DMS153 (cell line): Measurements from ENCODE around the gene SFMBT2.
"Not testable (repeated sequence)": the region's sequence is repeated elsewhere in the genome, so short reads cannot be mapped to it uniquely, and the experiment has no call there.

Experiments used
- DNase-seq: peaks from one replicate; lab custom pipeline; 2025; lab: John Stamatoyannopoulos, UW

Gene SFMBT2

GRCh38 chr10:7225133-7225532 lies 185.7 kb downstream of the SFMBT2 start:
- no peak for DNase-seq

- DNase-seq: no peak
Measured at GRCh38 chr10:7218968-7219367, 191.9 kb downstream of the SFMBT2 start.

- not testable (repeated sequence) for DNase-seq
Measured at GRCh38 chr10:7212696-7213095, 198.1 kb downstream of the SFMBT2 start.

GRCh38 chr10:7211857-7212577 lies 198.8 kb downstream of the SFMBT2 start:
- DNase-seq: no peak

- DNase-seq: no peak
Measured at GRCh38 chr10:7210516-7210915, 200.3 kb downstream of the SFMBT2 start.

GRCh38 chr10:7209458-7209857 lies 201.4 kb downstream of the SFMBT2 start:
- DNase-seq: no peak

GRCh38 chr10:7206412-7207100 lies 204.3 kb downstream of the SFMBT2 start:
- no peak for DNase-seq

GRCh38 chr10:7205656-7206055 lies 205.2 kb downstream of the SFMBT2 start:
- no peak for DNase-seq

GRCh38 chr10:7202793-7203355 lies 208.0 kb downstream of the SFMBT2 start:
- no peak for DNase-seq

GRCh38 chr10:7199152-7199760 lies 211.6 kb downstream of the SFMBT2 start:
- no peak for DNase-seq

- DNase-seq: no peak
Measured at GRCh38 chr10:7196284-7196683, 214.6 kb downstream of the SFMBT2 start.

- DNase-seq: no peak
Measured at GRCh38 chr10:7195118-7195517, 215.7 kb downstream of the SFMBT2 start.

- no peak for DNase-seq
Measured at GRCh38 chr10:7194571-7194970, 216.3 kb downstream of the SFMBT2 start.

GRCh38 chr10:7193369-7193768 lies 217.5 kb downstream of the SFMBT2 start:
- no peak for DNase-seq

- no peak for DNase-seq
Measured at GRCh38 chr10:7192831-7193361, 217.9 kb downstream of the SFMBT2 start.

GRCh38 chr10:7192061-7192460 lies 218.8 kb downstream of the SFMBT2 start:
- DNase-seq: no peak

GRCh38 chr10:7190772-7191171 lies 220.1 kb downstream of the SFMBT2 start:
- DNase-seq: not testable (repeated sequence)

GRCh38 chr10:7189909-7190308 lies 220.9 kb downstream of the SFMBT2 start:
- no peak for DNase-seq

- no peak for DNase-seq
Measured at GRCh38 chr10:7188456-7189050, 222.3 kb downstream of the SFMBT2 start.

GRCh38 chr10:7186387-7187018 lies 224.3 kb downstream of the SFMBT2 start:
- DNase-seq: no peak

GRCh38 chr10:7185367-7185690 lies 225.5 kb downstream of the SFMBT2 start:
- DNase-seq: no peak
